Endothelial cell of umbilical vein (primary cell): ENCODE results near the gene RASGEF1C. TPM values are rescaled to one million over a fixed set of nuclear protein-coding genes. Genes with fewer than 3 reads are reported as not detected.

Source experiments
- BruUV-seq: library from RNA; stranded (reverse); fragments of 400-500 nt; replicated peaks from 2 replicates; lab custom pipeline; 2021; lab: Mats Ljungman, UMichigan
- CTCF ChIA-PET: fragments of 300-600, 350-600 bp; sonication (Branson Sonifier 250); formaldehyde crosslinking; loops from one replicate; lab custom pipeline; 2021; ENCODE audit warnings: antibody characterized with exemption, inconsistent platforms; lab: Charles Lee
- POLR2A ChIA-PET: fragments of 300-600, 350-600 bp; sonication (Branson Sonifier 250); formaldehyde crosslinking; loops from one replicate; lab custom pipeline; 2021; ENCODE audit warnings: antibody characterized with exemption, inconsistent platforms; lab: Charles Lee
- DNase-seq: peaks from one replicate; pipeline ENCODE4 v3.0.0-alpha.2; 2011; ENCODE audit warnings: low read depth, low spot score
- FAIRE-seq: peaks from 2 replicates; lab custom pipeline; 2011; peaks lifted over from hg19 to GRCh38; lab: Jason Lieb, UNC
- H2AFZ ChIP-seq: 2 replicates; pipeline ENCODE4 v1.6.0; 2012; ENCODE audit warnings: low read depth, low read length, control low read depth, inconsistent platforms
- H3K27ac ChIP-seq: 2 replicates; pipeline ENCODE4 v1.5.1; 2011; ENCODE audit warnings: low read depth, mild to moderate bottlenecking, control low read depth, low read length, moderate library complexity; ENCODE audit not compliant: insufficient read depth
- H3K27me3 ChIP-seq, 2 experiments: 2 replicates each; pipeline versions ENCODE4 v1.6.0 to v1.6.1; 2011; ENCODE audit warnings: low read length in 2 of 2, mixed read lengths in 1 of 2; ENCODE audit not compliant: control insufficient read depth in 2 of 2, insufficient read depth in 2 of 2
- H3K36me3 ChIP-seq, 2 experiments: 2 replicates in 1 of 2; 3 replicates in 1 of 2; pipeline ENCODE4 v1.5.1; 2011; ENCODE audit warnings: low read length in 2 of 2, mild to moderate bottlenecking in 1 of 2, moderate library complexity in 1 of 2; ENCODE audit not compliant: control insufficient read depth in 2 of 2, insufficient read depth in 2 of 2; ENCODE audit errors: extremely low read depth in 1 of 2
- H3K4me1 ChIP-seq: 3 replicates; pipeline ENCODE4 v1.5.1; 2011; ENCODE audit warnings: mild to moderate bottlenecking, low read length; ENCODE audit not compliant: control insufficient read depth, insufficient read depth; ENCODE audit errors: extremely low read depth
- H3K4me2 ChIP-seq: 2 replicates; pipeline ENCODE4 v1.6.1; 2011; ENCODE audit warnings: low read length, control low read depth, mixed read lengths; ENCODE audit not compliant: insufficient read depth
- H3K4me3 ChIP-seq, 3 experiments: fragments of 200-600 bp in 1 of 3; sonication (generic), shearing (Covaris generic) in 1 of 3; replicated peaks in 1 of 3; 2 replicates each; pipeline ENCODE4 v1.5.1; 2011 to 2016; ENCODE audit warnings: control low read depth in 3 of 3, low read length in 3 of 3, mild to moderate bottlenecking in 2 of 3, inconsistent platforms in 1 of 3, low read depth in 1 of 3, moderate library complexity in 1 of 3; ENCODE audit not compliant: insufficient read depth in 1 of 3
- H3K79me2 ChIP-seq: 2 replicates; pipeline ENCODE4 v1.6.0; 2012; ENCODE audit warnings: low read length, inconsistent platforms; ENCODE audit not compliant: control insufficient read depth, insufficient read depth
- H3K9ac ChIP-seq: replicated peaks from 2 replicates; pipeline ENCODE3; 2011; ENCODE audit warnings: low read length, control low read depth; ENCODE audit not compliant: insufficient read depth; ENCODE audit errors: extremely low read depth
- H3K9me1 ChIP-seq: replicated peaks from 3 replicates; pipeline ENCODE4 v1.6.0; 2011; ENCODE audit warnings: mild to moderate bottlenecking, low read length; ENCODE audit not compliant: control insufficient read depth, insufficient read depth; ENCODE audit errors: extremely low read depth
- H3K9me3 ChIP-seq: replicated peaks from 2 replicates; pipeline ENCODE4 v1.5.1; 2012; ENCODE audit warnings: low read length, inconsistent platforms; ENCODE audit not compliant: control insufficient read depth, insufficient read depth
- H4K20me1 ChIP-seq: replicated peaks from 2 replicates; pipeline ENCODE3; 2011; ENCODE audit warnings: mild to moderate bottlenecking, low read length; ENCODE audit not compliant: control insufficient read depth, insufficient read depth; ENCODE audit errors: extremely low read depth
- EZH2 ChIP-seq: IDR thresholded peaks from 2 replicates; pipeline ENCODE4 v1.6.1; 2012; ENCODE audit warnings: borderline replicate concordance, low read depth, mild to moderate bottlenecking, moderate library complexity, low read length, inconsistent platforms; ENCODE audit not compliant: severe bottlenecking
- FOS ChIP-seq: IDR thresholded peaks from 2 replicates; pipeline ENCODE4 v1.6.1; 2011; ENCODE audit warnings: mild to moderate bottlenecking, low read length, moderate library complexity, borderline replicate concordance; ENCODE audit not compliant: insufficient read depth
- GATA2 ChIP-seq: IDR thresholded peaks from 2 replicates; pipeline ENCODE4 v1.7.0; 2011; ENCODE audit warnings: low read depth, mild to moderate bottlenecking, moderate library complexity, mixed read lengths, low read length; ENCODE audit not compliant: insufficient read length, insufficient read depth
- JUN ChIP-seq: IDR thresholded peaks from 2 replicates; pipeline ENCODE4 v1.6.1; 2011; ENCODE audit warnings: borderline replicate concordance, low read depth; ENCODE audit not compliant: insufficient read length, insufficient read depth
- MYC ChIP-seq: IDR thresholded peaks from one replicate; pipeline ENCODE4 v1.6.1; 2011; ENCODE audit warnings: mild to moderate bottlenecking, low read depth, low read length
- POLR2A ChIP-seq: IDR thresholded peaks from 2 replicates; pipeline ENCODE4 v1.6.1; 2012; ENCODE audit warnings: low read depth, mild to moderate bottlenecking, control low read depth, low read length
- POLR2AphosphoS5 ChIP-seq: IDR thresholded peaks from 2 replicates; pipeline ENCODE4 v1.6.1; 2012; ENCODE audit warnings: low read depth, mild to moderate bottlenecking, control low read depth, low read length, moderate library complexity; ENCODE audit not compliant: insufficient read depth
- dilution Hi-C: fragments of 300-500 bp; cut with MboI; formaldehyde crosslinking; loops from one replicate; pipeline ENCODE4 v1.15.0; 2019; ENCODE audit warnings: low sequenced_read_pairs; ENCODE audit not compliant: extremely low pct_ligation_motif_present
- intact Hi-C: fragments of 100-400 bp; cut with micrococcal nuclease; formaldehyde crosslinking; loops from one replicate; pipeline ENCODE4 v1.10.0; 2022
- polyA plus RNA-seq, 4 experiments: library from polyadenylated mRNA; depleted of rRNA in 3 of 4; stranded (reverse) in 3 of 4; unstranded in 1 of 4; fragments of >200 nt; gene quantifications; 2 replicates each; pipeline versions ENCODE4 v1.2.1 to v1.2.3, GENCODE V29; 2011 to 2012; ENCODE audit warnings: missing spikeins in 1 of 4
- total RNA-seq: library from RNA; stranded (reverse); gene quantifications from 2 replicates; pipeline ENCODE4 v1.2.3, GENCODE V29; 2021
- TF ChIP-seq, protein P1 (sequence below), 2 donors: IDR thresholded peaks; 1 replicate in 1 of 2; 2 replicates in 1 of 2; pipeline ENCODE4 v1.5.1; 2011; ENCODE audit warnings: low read length in 2 of 2, mild to moderate bottlenecking in 2 of 2, moderate library complexity in 2 of 2, control low read depth in 1 of 2, inconsistent platforms in 1 of 2, low read depth in 1 of 2; ENCODE audit not compliant: insufficient read depth in 1 of 2; ENCODE audit errors: extremely low read depth in 1 of 2
- TF ChIP-seq, protein P2 (sequence below): IDR thresholded peaks from 2 replicates; pipeline ENCODE4 v1.6.1; 2011; ENCODE audit not compliant: insufficient read depth, insufficient read length

Gene RASGEF1C
- total and polyA plus RNA-seq, 2 donors (not counting 3 experiments of a cell fraction or from before 2014, with no cell fraction given): not detected

DNA sequence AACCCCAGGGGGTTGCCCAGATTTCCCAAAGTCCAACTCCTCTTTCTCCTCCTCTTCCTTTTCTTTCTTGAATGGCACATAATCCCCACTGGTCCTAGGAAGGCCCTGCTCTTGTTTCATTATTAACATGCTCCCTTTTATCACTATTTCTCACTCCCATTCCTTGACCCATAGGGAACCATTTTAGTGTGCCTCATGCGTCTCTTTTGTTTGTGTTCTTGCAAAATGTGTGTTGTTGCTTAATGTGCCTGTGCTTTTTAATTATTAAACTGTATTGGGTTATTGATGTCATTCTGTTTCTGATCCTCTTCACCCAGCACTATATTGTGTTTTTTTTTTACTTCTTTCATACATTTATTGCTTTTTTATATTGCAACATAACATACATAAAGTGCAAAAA lies 133.3 kb downstream of the RASGEF1C start:
- DNase-seq (no peak), FAIRE-seq (no peak)
- no peaks in the 10 kb centered on the region for H4K20me1 ChIP-seq
- no peak overlapping the region for H3K9ac ChIP-seq
- peaks cover 0 to 11% of the 10 kb centered on the region in 2 experiments for H3K27me3 ChIP-seq
- ChIA-PET POLR2A (interaction anchor here (0.7 kb wide), 1 partner anchor 215 kb away, joined by 3 read pairs; no protein-coding TSS in a partner anchor), CTCF (no interaction called here)
- H3K4me1 ChIP-seq: peaks cover 1% of the 10 kb centered on the region
- TF ChIP-seq MYC: no peak
- no peak for TF ChIP-seq GATA2
- TF ChIP-seq POLR2A: no peak
- no peak for TF ChIP-seq JUN
- TF ChIP-seq POLR2AphosphoS5: no peak
- TF ChIP-seq FOS: no peak
- no peak for TF ChIP-seq EZH2
- TF ChIP-seq, protein P1, sequence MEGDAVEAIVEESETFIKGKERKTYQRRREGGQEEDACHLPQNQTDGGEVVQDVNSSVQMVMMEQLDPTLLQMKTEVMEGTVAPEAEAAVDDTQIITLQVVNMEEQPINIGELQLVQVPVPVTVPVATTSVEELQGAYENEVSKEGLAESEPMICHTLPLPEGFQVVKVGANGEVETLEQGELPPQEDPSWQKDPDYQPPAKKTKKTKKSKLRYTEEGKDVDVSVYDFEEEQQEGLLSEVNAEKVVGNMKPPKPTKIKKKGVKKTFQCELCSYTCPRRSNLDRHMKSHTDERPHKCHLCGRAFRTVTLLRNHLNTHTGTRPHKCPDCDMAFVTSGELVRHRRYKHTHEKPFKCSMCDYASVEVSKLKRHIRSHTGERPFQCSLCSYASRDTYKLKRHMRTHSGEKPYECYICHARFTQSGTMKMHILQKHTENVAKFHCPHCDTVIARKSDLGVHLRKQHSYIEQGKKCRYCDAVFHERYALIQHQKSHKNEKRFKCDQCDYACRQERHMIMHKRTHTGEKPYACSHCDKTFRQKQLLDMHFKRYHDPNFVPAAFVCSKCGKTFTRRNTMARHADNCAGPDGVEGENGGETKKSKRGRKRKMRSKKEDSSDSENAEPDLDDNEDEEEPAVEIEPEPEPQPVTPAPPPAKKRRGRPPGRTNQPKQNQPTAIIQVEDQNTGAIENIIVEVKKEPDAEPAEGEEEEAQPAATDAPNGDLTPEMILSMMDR (IDR thresholded peaks at IDR 0.05; ENCODE audit: extremely low read depth in 1 of 2, insufficient read depth in 1 of 2, low read depth in 1 of 2, low read length in 2 of 2): no peak
- TF ChIP-seq, protein P2, sequence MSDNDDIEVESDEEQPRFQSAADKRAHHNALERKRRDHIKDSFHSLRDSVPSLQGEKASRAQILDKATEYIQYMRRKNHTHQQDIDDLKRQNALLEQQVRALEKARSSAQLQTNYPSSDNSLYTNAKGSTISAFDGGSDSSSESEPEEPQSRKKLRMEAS: no peak
- no TSS peak for BruUV-seq
- no peak overlapping the region for H3K27ac ChIP-seq
- H3K79me2 ChIP-seq: no peaks in the 10 kb centered on the region
- H3K9me1 ChIP-seq: no peaks in the 10 kb centered on the region
- no peak overlapping the region for H3K4me3 ChIP-seq
- no peaks in the 10 kb centered on the region for H3K9me3 ChIP-seq
- H2AFZ ChIP-seq: no peak overlapping the region
- dilution Hi-C loops: no loop called here
- intact Hi-C loops: no loop called here
- H3K4me2 ChIP-seq: no peak overlapping the region
- no peaks in the 10 kb centered on the region for H3K36me3 ChIP-seq
